K562 (cell line): ENCODE measurements around the gene MYLK3. TPM values are rescaled to one million over a fixed set of nuclear protein-coding genes. Genes with fewer than 3 reads are reported as not detected.

Experiments used
- CXXC5 ChIP-seq: fragments of 250-450 bp; sonication (Bioruptor Pico); IDR thresholded peaks from 2 replicates; pipeline ENCODE4 v1.8.0; 2022; ENCODE audit warnings: inconsistent platforms, mild to moderate bottlenecking, moderate library complexity
- FOXJ3 ChIP-seq: sonication (generic); formaldehyde crosslinking; IDR thresholded peaks from 2 replicates; pipeline ENCODE4 v1.4.0; 2020; ENCODE audit warnings: mild to moderate bottlenecking, missing genetic modification reagents
- GTF2F1 ChIP-seq: IDR thresholded peaks from 2 replicates; pipeline ENCODE4 v1.6.1; 2011; ENCODE audit warnings: low read depth, low read length, improper control_type of control experiment
- JUNB ChIP-seq: fragments of 450-650 bp; formaldehyde crosslinking; conservative IDR thresholded peaks from 2 replicates; pipeline ENCODE4 v1.4.0; 2020; ENCODE audit warnings: mild to moderate bottlenecking
- PCBP2 ChIP-seq: fragments of 200-400 bp; formaldehyde crosslinking; IDR thresholded peaks from 2 replicates; pipeline ENCODE4 v1.6.1; 2018; ENCODE audit warnings: low read length, low read depth, mild to moderate bottlenecking, moderate library complexity; ENCODE audit not compliant: poor library complexity, severe bottlenecking
- PHF8 ChIP-seq: fragments of 200-600 bp; sonication (generic); IDR thresholded peaks from 2 replicates; pipeline ENCODE4 v1.6.1; 2012; ENCODE audit warnings: mixed run types, mild to moderate bottlenecking, inconsistent platforms, low read length, moderate library complexity, borderline replicate concordance
- PML ChIP-seq: IDR thresholded peaks from 2 replicates; pipeline ENCODE4 v1.6.1; 2012; ENCODE audit warnings: low read length, inconsistent platforms
- POLR2A ChIP-seq: fragments of 450-650 bp; conservative IDR thresholded peaks from 2 replicates; pipeline ENCODE4 v1.6.1; 2016
- POLR2H ChIP-seq: IDR thresholded peaks from 2 replicates; pipeline ENCODE4 v1.6.1; 2016; ENCODE audit warnings: missing genetic modification characterization, low read depth, mild to moderate bottlenecking, control low read depth, missing compliant biosample characterization, moderate library complexity
- PRPF4 ChIP-seq: fragments of 200-400 bp; formaldehyde crosslinking; IDR thresholded peaks from one replicate; pipeline ENCODE4 v1.6.1; 2017; ENCODE audit warnings: low read length, low read depth, mild to moderate bottlenecking; ENCODE audit not compliant: insufficient read depth, poor library complexity, severe bottlenecking
- RBM22 ChIP-seq: fragments of 200-400 bp; formaldehyde crosslinking; IDR thresholded peaks from 2 replicates; pipeline ENCODE4 v1.6.1; 2018; ENCODE audit warnings: low read length, low read depth; ENCODE audit not compliant: poor library complexity, severe bottlenecking
- RCOR1 ChIP-seq, 2 experiments: IDR thresholded peaks; 2 replicates each; pipeline ENCODE4 v1.6.1; 2012; ENCODE audit warnings: low read depth in 2 of 2, low read length in 2 of 2, borderline replicate concordance in 1 of 2, improper control_type of control experiment in 1 of 2
- SMARCC2 ChIP-seq: fragments of 450-650 bp; IDR thresholded peaks from 2 replicates; pipeline ENCODE4 v1.6.1; 2017; ENCODE audit warnings: antibody characterized with exemption, moderate library complexity, mild to moderate bottlenecking, low read depth
- TAF1 ChIP-seq: IDR thresholded peaks from 2 replicates; pipeline ENCODE4 v1.6.1; 2011; ENCODE audit warnings: mild to moderate bottlenecking, low read length, moderate library complexity; ENCODE audit not compliant: insufficient read depth, control insufficient read depth, severe bottlenecking; ENCODE audit errors: extremely low read depth
- TEAD1 ChIP-seq, 2 experiments: fragments of 450-650 bp in 1 of 2; sonication (generic) in 1 of 2; formaldehyde crosslinking; IDR thresholded peaks; 2 replicates each; pipeline versions ENCODE4 v1.4.0 to v1.8.0; 2020 to 2022; ENCODE audit warnings: mild to moderate bottlenecking in 2 of 2, missing genetic modification reagents in 1 of 2
- TRIM24 ChIP-seq, 2 experiments: fragments of 450-650 bp; IDR thresholded peaks; 2 replicates each; pipeline ENCODE4 v1.6.1; 2016
- ZNF12 ChIP-seq: sonication (generic); formaldehyde crosslinking; IDR thresholded peaks from 2 replicates; pipeline ENCODE4 v1.4.0; 2020; ENCODE audit warnings: mild to moderate bottlenecking, missing genetic modification reagents
- polyA plus RNA-seq, 8 experiments: library from polyadenylated mRNA; depleted of rRNA in 4 of 8; stranded (reverse) in 5 of 8; unstranded in 3 of 8; fragments of >200 nt; fragmentation: Nextera tagmentation in 2 of 8; fragmentation: Illumina TruSeq in 1 of 8; extraction: Ambion mirVana in 2 of 8; extraction: Trizol in 1 of 8; gene quantifications; 2 replicates each; pipeline versions ENCODE4 v1.2.1 to v1.2.3, GENCODE V29; 2011 to 2014; ENCODE audit warnings: inconsistent platforms in 1 of 8, missing spikeins in 1 of 8
- total RNA-seq, 7 experiments: library from RNA; depleted of rRNA in 6 of 7; stranded (reverse); fragments of >200 nt in 6 of 7; fragmentation: Illumina TruSeq in 2 of 7; extraction: Trizol in 2 of 7; gene quantifications; 2 replicates each; pipeline versions ENCODE4 v1.2.1 to v1.2.3, GENCODE V29; 2011 to 2021; ENCODE audit warnings: low replicate concordance in 1 of 7
- TF ChIP-seq, protein P1 (sequence below): sonication (generic); formaldehyde crosslinking; IDR thresholded peaks from 2 replicates; pipeline ENCODE4 v1.8.0; 2022; ENCODE audit warnings: missing genetic modification reagents, mild to moderate bottlenecking, moderate library complexity, borderline replicate concordance
- TF ChIP-seq, protein P2 (sequence below), 2 experiments: fragments of 450-650 bp in 1 of 2; sonication (generic) in 1 of 2; formaldehyde crosslinking in 1 of 2; IDR thresholded peaks in 1 of 2; conservative IDR thresholded peaks in 1 of 2; 2 replicates each; pipeline versions ENCODE4 v1.6.1 to v1.8.1; 2016 to 2023; ENCODE audit warnings: mild to moderate bottlenecking in 2 of 2, moderate library complexity in 2 of 2, inconsistent platforms in 1 of 2, missing genetic modification reagents in 1 of 2
- TF ChIP-seq, protein P3 (sequence below): fragments of 250-450 bp; sonication (Bioruptor Pico); IDR thresholded peaks from 2 replicates; pipeline ENCODE4 v1.4.0; 2020; ENCODE audit warnings: mild to moderate bottlenecking
- TF ChIP-seq, protein P4 (sequence below): fragments of 450-650 bp; IDR thresholded peaks from 2 replicates; pipeline ENCODE4 v1.6.1; 2016

The MYLK3 gene
- total and polyA plus RNA-seq, 9 of the 15 experiments (the other 6 are each of a cell fraction or from before 2014, with no cell fraction given) = 0.69 to 10.7 (median 4.7) TPM

DNA sequence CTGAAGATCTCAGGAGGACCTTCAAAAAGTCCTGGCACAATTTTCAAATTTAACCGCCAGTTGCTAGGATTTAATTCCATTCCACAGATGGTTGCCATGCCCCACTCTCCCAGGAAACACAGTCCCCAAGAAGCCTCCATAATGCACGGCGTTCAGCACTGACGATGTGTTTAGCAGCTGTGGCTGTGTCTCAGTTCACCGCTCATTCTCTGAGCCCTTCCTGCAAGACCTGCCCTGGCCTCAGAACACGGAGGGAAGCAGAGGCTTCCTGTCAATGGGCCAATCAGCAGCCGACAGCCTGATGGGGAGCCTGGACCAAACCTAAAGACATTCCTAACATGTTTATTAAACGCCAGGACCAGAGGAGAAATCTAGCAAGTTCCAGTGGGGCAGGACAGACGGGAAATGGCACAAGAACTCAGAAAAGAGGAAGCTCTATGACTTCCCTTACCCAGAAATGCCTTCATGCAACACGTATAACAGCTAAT is 4.9 kb downstream of the MYLK3 start (continued):
- TF ChIP-seq RCOR1 (IDR thresholded peaks at IDR 0.05; ENCODE audit: borderline replicate concordance in 1 of 2, low read depth in 2 of 2, low read length in 2 of 2) = peak in 1 of 2 experiments; percentile 24; a peak in 1 of 4 replicates
- TF ChIP-seq SMARCC2 = no peak
- TF ChIP-seq TEAD1 (CRISPR knock-in tag; IDR thresholded peaks at IDR 0.05) = no peak
- peak; percentile 28 for TF ChIP-seq TAF1
- TF ChIP-seq PML = peak; percentile 1; the same call in 1 of the 2 replicates
- TF ChIP-seq CXXC5 (CRISPR knock-in tag) = 0 out of 2 replicates have a peak, but pooled peaks have one; percentile 7
- TF ChIP-seq PHF8 = peak; percentile 13; the same call in 1 of the 2 replicates
- TF ChIP-seq ZNF12 (CRISPR knock-in tag) = no peak
- TF ChIP-seq FOXJ3 (CRISPR knock-in tag) = no peak
- TF ChIP-seq GTF2F1 = 0 out of 2 replicates have a peak, but pooled peaks have one; percentile 4
- TF ChIP-seq, protein P1, sequence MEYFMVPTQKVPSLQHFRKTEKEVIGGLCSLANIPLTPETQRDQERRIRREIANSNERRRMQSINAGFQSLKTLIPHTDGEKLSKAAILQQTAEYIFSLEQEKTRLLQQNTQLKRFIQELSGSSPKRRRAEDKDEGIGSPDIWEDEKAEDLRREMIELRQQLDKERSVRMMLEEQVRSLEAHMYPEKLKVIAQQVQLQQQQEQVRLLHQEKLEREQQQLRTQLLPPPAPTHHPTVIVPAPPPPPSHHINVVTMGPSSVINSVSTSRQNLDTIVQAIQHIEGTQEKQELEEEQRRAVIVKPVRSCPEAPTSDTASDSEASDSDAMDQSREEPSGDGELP (CRISPR knock-in tag) = no peak; the same call in 1 of the 2 replicates
- TF ChIP-seq PRPF4 = no peak
- peak; percentile 1; the same call in 1 of the 2 replicates for TF ChIP-seq POLR2A
- TF ChIP-seq RBM22 = no peak
- TF ChIP-seq POLR2H (tag) = 0 out of 2 replicates have a peak, but pooled peaks have one; percentile 30
- TF ChIP-seq TRIM24 (IDR thresholded peaks at IDR 0.05) = peak in 1 of 2 experiments; percentile 4; a peak in 1 of 4 replicates
- TF ChIP-seq, protein P2, sequence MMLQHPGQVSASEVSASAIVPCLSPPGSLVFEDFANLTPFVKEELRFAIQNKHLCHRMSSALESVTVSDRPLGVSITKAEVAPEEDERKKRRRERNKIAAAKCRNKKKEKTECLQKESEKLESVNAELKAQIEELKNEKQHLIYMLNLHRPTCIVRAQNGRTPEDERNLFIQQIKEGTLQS (IDR thresholded peaks at IDR 0.05) = no peak
- TF ChIP-seq, protein P2 (CRISPR knock-in tag; conservative IDR thresholded peaks at IDR 0.05) = no peak
- no peak for TF ChIP-seq PCBP2
- TF ChIP-seq, protein P3, sequence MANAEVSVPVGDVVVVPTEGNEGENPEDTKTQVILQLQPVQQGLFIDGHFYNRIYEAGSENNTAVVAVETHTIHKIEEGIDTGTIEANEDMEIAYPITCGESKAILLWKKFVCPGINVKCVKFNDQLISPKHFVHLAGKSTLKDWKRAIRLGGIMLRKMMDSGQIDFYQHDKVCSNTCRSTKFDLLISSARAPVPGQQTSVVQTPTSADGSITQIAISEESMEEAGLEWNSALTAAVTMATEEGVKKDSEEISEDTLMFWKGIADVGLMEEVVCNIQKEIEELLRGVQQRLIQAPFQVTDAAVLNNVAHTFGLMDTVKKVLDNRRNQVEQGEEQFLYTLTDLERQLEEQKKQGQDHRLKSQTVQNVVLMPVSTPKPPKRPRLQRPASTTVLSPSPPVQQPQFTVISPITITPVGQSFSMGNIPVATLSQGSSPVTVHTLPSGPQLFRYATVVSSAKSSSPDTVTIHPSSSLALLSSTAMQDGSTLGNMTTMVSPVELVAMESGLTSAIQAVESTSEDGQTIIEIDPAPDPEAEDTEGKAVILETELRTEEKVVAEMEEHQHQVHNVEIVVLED (CRISPR knock-in tag) = no peak
- no peak for TF ChIP-seq JUNB (CRISPR knock-in tag)
- TF ChIP-seq, protein P4, sequence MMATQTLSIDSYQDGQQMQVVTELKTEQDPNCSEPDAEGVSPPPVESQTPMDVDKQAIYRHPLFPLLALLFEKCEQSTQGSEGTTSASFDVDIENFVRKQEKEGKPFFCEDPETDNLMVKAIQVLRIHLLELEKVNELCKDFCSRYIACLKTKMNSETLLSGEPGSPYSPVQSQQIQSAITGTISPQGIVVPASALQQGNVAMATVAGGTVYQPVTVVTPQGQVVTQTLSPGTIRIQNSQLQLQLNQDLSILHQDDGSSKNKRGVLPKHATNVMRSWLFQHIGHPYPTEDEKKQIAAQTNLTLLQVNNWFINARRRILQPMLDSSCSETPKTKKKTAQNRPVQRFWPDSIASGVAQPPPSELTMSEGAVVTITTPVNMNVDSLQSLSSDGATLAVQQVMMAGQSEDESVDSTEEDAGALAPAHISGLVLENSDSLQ = peak; percentile 79
- TF ChIP-seq, all 486 proteins: peak for 21
